KMS-11 (cell line): ENCODE results near the gene WWTR1.

Source experiments
- H2AFZ ChIP-seq: fragments of 200-600 bp; sonication (generic); 2 replicates; pipeline ENCODE4 v1.6.1; 2016; ENCODE audit warnings: antibody characterized with exemption, mixed run types, low read depth
- H3K27ac ChIP-seq: fragments of 200-600 bp; sonication (generic); 2 replicates; pipeline ENCODE4 v1.6.1; 2016; ENCODE audit warnings: mild to moderate bottlenecking, mixed run types
- H3K27me3 ChIP-seq: fragments of 200-600 bp; sonication (generic); 2 replicates; pipeline ENCODE4 v1.6.1; 2017; ENCODE audit warnings: mild to moderate bottlenecking, low read depth, mixed run types, moderate library complexity; ENCODE audit not compliant: insufficient read depth
- H3K36me3 ChIP-seq: fragments of 200-600 bp; sonication (generic); 2 replicates; pipeline ENCODE4 v1.6.1; 2017; ENCODE audit warnings: mild to moderate bottlenecking, mixed run types; ENCODE audit not compliant: insufficient read depth
- H3K4me1 ChIP-seq: fragments of 200-600 bp; sonication (generic); 2 replicates; pipeline ENCODE4 v1.6.1; 2016; ENCODE audit warnings: mild to moderate bottlenecking, low read depth, mixed run types; ENCODE audit not compliant: poor library complexity, severe bottlenecking
- H3K4me2 ChIP-seq: fragments of 200-600 bp; sonication (generic); 2 replicates; pipeline ENCODE4 v1.7.0; 2016; ENCODE audit warnings: mild to moderate bottlenecking, mixed run types
- H3K4me3 ChIP-seq: fragments of 200-600 bp; sonication (generic); IDR thresholded peaks from 2 replicates; pipeline ENCODE4 v1.6.1; 2017; ENCODE audit warnings: low read depth, low read length, mixed read lengths; ENCODE audit not compliant: insufficient read depth
- H3K79me2 ChIP-seq: fragments of 200-600 bp; sonication (generic); 2 replicates; pipeline ENCODE4 v1.6.1; 2016; ENCODE audit warnings: low read depth, mixed run types; ENCODE audit not compliant: insufficient read depth
- H3K9ac ChIP-seq: fragments of 200-600 bp; sonication (generic); 2 replicates; pipeline ENCODE4 v1.6.1; 2016; ENCODE audit warnings: mild to moderate bottlenecking, mixed run types
- H4K20me1 ChIP-seq: fragments of 200-600 bp; sonication (generic); 2 replicates; pipeline ENCODE4 v1.6.1; 2016; ENCODE audit warnings: mild to moderate bottlenecking, mixed run types; ENCODE audit not compliant: insufficient read depth
- TF ChIP-seq, protein P1 (sequence below): fragments of 200-600 bp; sonication (generic); conservative IDR thresholded peaks from 2 replicates; pipeline ENCODE4 v1.6.1; 2017; ENCODE audit warnings: low read depth, mild to moderate bottlenecking, antibody characterized with exemption, low read length, moderate library complexity, mixed read lengths

WWTR1 gene

DNA sequence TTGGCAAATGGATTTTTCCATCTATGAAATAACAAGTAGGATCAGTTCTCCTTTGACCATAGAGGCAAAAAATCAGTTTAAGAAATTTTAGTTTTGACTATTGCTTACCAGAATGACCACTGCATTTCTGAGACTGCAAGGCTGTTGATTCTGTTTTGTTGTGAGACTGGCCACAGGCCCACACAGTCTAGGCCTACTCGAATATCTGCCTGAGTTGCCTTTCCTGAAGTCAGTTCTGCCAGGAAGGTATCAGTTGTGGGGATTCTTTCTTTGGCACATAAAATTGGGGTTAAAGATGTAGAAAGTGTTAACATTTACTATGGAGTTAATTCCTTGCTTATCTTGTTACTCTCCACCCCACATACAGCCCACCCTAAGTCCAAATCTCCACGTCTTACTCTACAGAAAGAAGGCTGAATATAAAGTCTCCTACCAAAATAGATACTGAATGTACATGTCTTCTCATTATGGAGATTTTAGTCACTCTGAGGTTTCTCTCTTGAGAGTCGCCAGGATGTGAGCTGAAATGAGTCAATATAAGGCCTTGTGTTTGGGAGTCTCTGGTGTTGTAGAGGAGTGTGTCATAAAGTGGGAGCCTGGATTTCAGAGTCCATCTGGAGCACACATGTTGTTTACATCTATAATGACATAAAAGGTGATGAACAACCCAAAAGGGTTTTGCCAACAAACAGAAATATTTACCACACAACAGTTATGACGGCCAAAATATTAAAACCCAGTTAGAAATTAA is 45.0 kb upstream of the WWTR1 start:
- no peaks in the 10 kb centered on the region for H3K36me3 ChIP-seq
- H4K20me1 ChIP-seq: no peaks in the 10 kb centered on the region
- H3K27me3 ChIP-seq: no peaks in the 10 kb centered on the region
- no peak overlapping the region for H2AFZ ChIP-seq
- no peaks in the 10 kb centered on the region for H3K4me1 ChIP-seq
- H3K4me3 ChIP-seq: no peak overlapping the region
- H3K9ac ChIP-seq: no peak overlapping the region
- TF ChIP-seq, protein P1, sequence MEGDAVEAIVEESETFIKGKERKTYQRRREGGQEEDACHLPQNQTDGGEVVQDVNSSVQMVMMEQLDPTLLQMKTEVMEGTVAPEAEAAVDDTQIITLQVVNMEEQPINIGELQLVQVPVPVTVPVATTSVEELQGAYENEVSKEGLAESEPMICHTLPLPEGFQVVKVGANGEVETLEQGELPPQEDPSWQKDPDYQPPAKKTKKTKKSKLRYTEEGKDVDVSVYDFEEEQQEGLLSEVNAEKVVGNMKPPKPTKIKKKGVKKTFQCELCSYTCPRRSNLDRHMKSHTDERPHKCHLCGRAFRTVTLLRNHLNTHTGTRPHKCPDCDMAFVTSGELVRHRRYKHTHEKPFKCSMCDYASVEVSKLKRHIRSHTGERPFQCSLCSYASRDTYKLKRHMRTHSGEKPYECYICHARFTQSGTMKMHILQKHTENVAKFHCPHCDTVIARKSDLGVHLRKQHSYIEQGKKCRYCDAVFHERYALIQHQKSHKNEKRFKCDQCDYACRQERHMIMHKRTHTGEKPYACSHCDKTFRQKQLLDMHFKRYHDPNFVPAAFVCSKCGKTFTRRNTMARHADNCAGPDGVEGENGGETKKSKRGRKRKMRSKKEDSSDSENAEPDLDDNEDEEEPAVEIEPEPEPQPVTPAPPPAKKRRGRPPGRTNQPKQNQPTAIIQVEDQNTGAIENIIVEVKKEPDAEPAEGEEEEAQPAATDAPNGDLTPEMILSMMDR: no peak
- no peaks in the 10 kb centered on the region for H3K79me2 ChIP-seq
- no peak overlapping the region for H3K27ac ChIP-seq
- H3K4me2 ChIP-seq: no peak overlapping the region

DNA sequence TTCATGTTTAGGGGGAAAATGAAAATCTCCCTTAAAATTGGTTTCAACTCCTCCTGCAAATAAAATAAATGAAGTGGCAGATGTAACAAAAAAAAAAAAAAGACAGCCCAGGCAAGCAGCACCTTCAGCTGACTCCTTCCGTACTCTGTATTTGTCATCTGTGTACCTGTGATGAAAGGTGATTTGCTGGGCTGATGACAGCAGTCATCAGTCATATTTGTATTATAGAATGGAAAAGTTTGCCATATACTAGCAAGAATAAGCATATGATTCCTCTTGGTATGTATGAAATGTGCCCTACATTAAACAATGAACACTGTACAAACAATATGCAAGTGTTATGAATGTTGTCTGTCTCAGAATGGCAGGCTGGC is 44.1 kb upstream of the WWTR1 start:
- Histone ChIP-seq H3K79me2 (no peaks in the 10 kb centered on the region), H3K9ac (no peak overlapping the region), H3K4me2 (no peak overlapping the region), H3K27ac (no peak overlapping the region), H2AFZ (no peak overlapping the region), H3K4me3 (no peak overlapping the region), H3K36me3 (no peaks in the 10 kb centered on the region), H3K4me1 (no peaks in the 10 kb centered on the region), H4K20me1 (no peaks in the 10 kb centered on the region), H3K27me3 (no peaks in the 10 kb centered on the region)
- TF ChIP-seq, protein P1: no peak

DNA sequence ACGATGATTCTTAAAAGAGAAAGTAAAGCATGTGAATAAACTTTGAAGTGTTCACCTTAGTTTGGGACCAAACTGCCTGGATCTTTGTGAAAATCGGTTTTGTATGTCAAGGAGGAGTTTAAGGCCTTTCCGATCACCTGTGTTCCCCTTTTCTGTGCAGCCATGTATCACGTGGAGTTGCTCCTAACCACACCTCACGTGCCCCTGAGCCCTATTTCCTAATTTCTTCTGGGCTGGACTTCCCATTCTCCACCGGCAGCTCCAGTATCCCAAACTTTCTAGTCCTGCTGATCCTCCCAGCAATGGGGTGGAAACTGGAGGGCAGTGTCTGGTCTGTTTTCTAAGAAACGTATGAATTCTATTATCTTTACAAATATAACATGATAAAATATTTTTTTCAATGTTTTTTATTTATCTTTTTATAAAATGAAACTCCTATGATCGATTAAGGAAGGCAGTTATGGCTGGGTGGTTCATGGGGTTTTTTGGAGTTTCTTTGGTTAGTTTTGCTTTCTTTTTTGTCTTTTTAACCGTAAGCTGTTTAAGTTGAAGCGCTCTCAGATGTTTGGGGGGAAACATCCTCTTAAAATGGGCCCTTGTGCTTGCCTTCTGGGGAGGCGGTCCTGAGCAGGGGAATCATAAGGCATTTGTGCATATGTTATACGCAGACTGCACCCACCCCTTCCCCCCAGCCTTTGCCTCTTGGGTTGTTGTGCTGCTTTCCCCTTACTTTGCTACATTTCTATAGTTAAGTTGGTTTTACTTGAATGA is 43.6 kb upstream of the WWTR1 start:
- H3K4me2 ChIP-seq: no peak overlapping the region
- no peaks in the 10 kb centered on the region for H4K20me1 ChIP-seq
- H3K79me2 ChIP-seq: no peaks in the 10 kb centered on the region
- no peaks in the 10 kb centered on the region for H3K36me3 ChIP-seq
- H3K27me3 ChIP-seq: no peaks in the 10 kb centered on the region
- H3K4me1 ChIP-seq: no peaks in the 10 kb centered on the region
- H3K27ac ChIP-seq: no peak overlapping the region
- no peak overlapping the region for H2AFZ ChIP-seq
- TF ChIP-seq, protein P1: no peak
- H3K9ac ChIP-seq: no peak overlapping the region
- H3K4me3 ChIP-seq: no peak overlapping the region

DNA sequence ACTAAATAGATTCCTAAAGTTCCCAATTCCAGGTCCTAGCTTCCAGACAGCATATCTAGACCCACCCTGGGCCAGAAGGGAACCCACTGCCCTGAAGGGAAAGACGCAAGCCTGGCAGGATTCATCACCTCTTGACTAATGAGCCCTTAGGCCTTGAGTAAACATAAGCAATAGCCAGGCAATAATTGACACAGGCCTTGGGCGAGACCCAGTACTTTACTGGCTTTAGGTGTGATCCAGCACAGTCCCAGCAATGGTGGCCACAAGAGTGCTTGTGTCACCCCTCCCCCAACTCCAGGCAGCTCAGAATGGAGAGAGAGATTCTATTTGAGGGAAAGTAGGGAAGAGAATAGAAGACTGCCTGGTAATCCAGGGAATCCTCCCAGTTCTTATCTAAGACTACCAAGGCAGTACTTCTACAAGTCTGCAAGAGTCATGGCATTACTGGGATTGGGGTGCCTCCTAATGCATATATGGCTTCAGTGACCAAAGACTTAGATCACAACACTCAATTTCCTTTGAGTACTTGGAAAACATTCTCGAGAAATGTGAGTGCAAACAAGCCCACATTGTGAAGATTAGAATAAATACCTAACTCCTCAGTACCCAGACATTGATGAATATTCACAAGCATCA is 30.4 kb upstream of the WWTR1 start:
- Histone ChIP-seq H3K9ac (no peak overlapping the region), H3K4me1 (no peaks in the 10 kb centered on the region), H3K36me3 (no peaks in the 10 kb centered on the region), H3K27ac (no peak overlapping the region), H3K4me3 (no peak overlapping the region), H3K79me2 (no peaks in the 10 kb centered on the region), H3K4me2 (no peak overlapping the region), H2AFZ (no peak overlapping the region), H4K20me1 (no peaks in the 10 kb centered on the region), H3K27me3 (no peaks in the 10 kb centered on the region)
- TF ChIP-seq, protein P1: no peak
